SU-DHL-6 (cell line): ENCODE measurements around the gene ALDOA.

Experiments
- H2AFZ ChIP-seq: fragments of 200-600 bp; sonication (generic); 2 replicates; pipeline ENCODE4 v1.6.1; 2014; ENCODE audit warnings: low read depth, mild to moderate bottlenecking, moderate library complexity, mixed read lengths, antibody characterized with exemption, low read length; ENCODE audit not compliant: severe bottlenecking
- H3F3A ChIP-seq: fragments of 200-600 bp; shearing (Covaris generic); 2 replicates; pipeline ENCODE4 v1.6.0; 2016; ENCODE audit warnings: antibody characterized with exemption, mild to moderate bottlenecking; ENCODE audit not compliant: insufficient read depth
- H3K27ac ChIP-seq: fragments of 200-600 bp; sonication (generic); 2 replicates; pipeline ENCODE4 v1.5.1; 2016; ENCODE audit warnings: low read depth, mild to moderate bottlenecking, low read length, moderate library complexity, mixed read lengths
- H3K27me3 ChIP-seq: fragments of 200-600 bp; sonication (generic), shearing (Covaris generic); 2 replicates; pipeline ENCODE4 v1.6.0; 2014; ENCODE audit warnings: mild to moderate bottlenecking, low read length
- H3K36me3 ChIP-seq: fragments of 200-600 bp; sonication (generic); 2 replicates; pipeline ENCODE4 v1.6.1; 2014; ENCODE audit warnings: mild to moderate bottlenecking, low read length, mixed read lengths
- H3K4me2 ChIP-seq: fragments of 300-600, 200-600 bp; shearing (Covaris generic), sonication (generic); 2 replicates; pipeline ENCODE4 v1.6.0; 2014; ENCODE audit warnings: low read length, low read depth, mild to moderate bottlenecking; ENCODE audit not compliant: poor library complexity, severe bottlenecking
- H3K4me3 ChIP-seq: fragments of 200-600 bp; sonication (generic); 2 replicates; pipeline ENCODE4 v1.5.1; 2014; ENCODE audit warnings: antibody characterized with exemption, low read length, mild to moderate bottlenecking, mixed read lengths; ENCODE audit not compliant: insufficient read depth, poor library complexity, severe bottlenecking
- H3K79me2 ChIP-seq: fragments of 200-600 bp; sonication (generic); 2 replicates; pipeline ENCODE4 v1.6.1; 2014; ENCODE audit warnings: mild to moderate bottlenecking, low read length, moderate library complexity; ENCODE audit not compliant: insufficient read depth
- H3K9ac ChIP-seq: fragments of 200-600 bp; sonication (generic); 2 replicates; pipeline ENCODE4 v1.7.0; 2014; ENCODE audit warnings: mild to moderate bottlenecking, low read length
- H3K9me2 ChIP-seq: fragments of 200-600 bp; sonication (generic); replicated peaks from 2 replicates; pipeline ENCODE4 v1.6.1; 2014; ENCODE audit warnings: low read length; ENCODE audit not compliant: insufficient read depth
- H3K9me3 ChIP-seq: fragments of 200-600 bp; sonication (generic); 2 replicates; pipeline ENCODE4 v1.6.1; 2014; ENCODE audit warnings: low read length, mixed read lengths; ENCODE audit not compliant: insufficient read depth
- H4K20me1 ChIP-seq: fragments of 200-600 bp; sonication (generic); 2 replicates; pipeline ENCODE4 v1.6.1; 2014; ENCODE audit warnings: low read depth, mild to moderate bottlenecking, antibody characterized with exemption, low read length, moderate library complexity, mixed read lengths
- CTCF ChIP-seq: fragments of 200-600 bp; sonication (generic); IDR thresholded peaks from one replicate; pipeline ENCODE4 v1.5.1; 2017; ENCODE audit warnings: antibody characterized with exemption, mild to moderate bottlenecking, low read length, moderate library complexity; ENCODE audit not compliant: insufficient read depth, poor library complexity, severe bottlenecking
- EZH2phosphoT487 ChIP-seq: fragments of 200-600 bp; sonication (generic), shearing (Covaris generic); conservative IDR thresholded peaks from 2 replicates; pipeline ENCODE4 v1.6.1; 2018; ENCODE audit warnings: mild to moderate bottlenecking, antibody characterized with exemption, low read length, moderate library complexity, mixed read lengths

Gene ALDOA

GRCh38 chr16:30076276-30076791 lies 10.8 kb downstream of the ALDOA start:
- Histone ChIP-seq H3K36me3 (no peaks in the 10 kb centered on the region), H3K27ac (peak overlapping the region; percentile 85), H2AFZ (peak overlapping the region; percentile 4), H3K9ac (peak overlapping the region; percentile 97), H3K79me2 (peaks cover 47% of the 10 kb centered on the region), H3K4me3 (peak overlapping the region; percentile 84), H3F3A (peaks cover 41% of the 10 kb centered on the region), H3K9me2 (no peaks in the 10 kb centered on the region), H3K9me3 (no peaks in the 10 kb centered on the region), H4K20me1 (no peaks in the 10 kb centered on the region; the same call in 1 of the 2 replicates), H3K4me2 (peak overlapping the region; percentile 94), H3K27me3 (no peaks in the 10 kb centered on the region)
- TF ChIP-seq EZH2phosphoT487 (no peak), CTCF (no peak)

GRCh38 chr16:30077656-30078055 lies 12.1 kb downstream of the ALDOA start:
- peaks cover 47% of the 10 kb centered on the region for H3K79me2 ChIP-seq
- peaks cover 28% of the 10 kb centered on the region for H3F3A ChIP-seq
- no peak overlapping the region for H2AFZ ChIP-seq
- no peak overlapping the region for H3K27ac ChIP-seq
- H3K9ac ChIP-seq, result peak overlapping the region; percentile 97; the same call in 1 of the 2 replicates
- no peaks in the 10 kb centered on the region for H3K36me3 ChIP-seq
- H3K4me3 ChIP-seq, result no peak overlapping the region
- TF ChIP-seq CTCF, result no peak
- no peak for TF ChIP-seq EZH2phosphoT487
- no peaks in the 10 kb centered on the region for H3K9me2 ChIP-seq
- peak overlapping the region; percentile 94 for H3K4me2 ChIP-seq
- H3K27me3 ChIP-seq, result no peaks in the 10 kb centered on the region
- H4K20me1 ChIP-seq, result no peaks in the 10 kb centered on the region; the same call in 1 of the 2 replicates
- no peaks in the 10 kb centered on the region for H3K9me3 ChIP-seq

- Histone ChIP-seq H3K4me2 (no peak overlapping the region), H4K20me1 (no peaks in the 10 kb centered on the region; the same call in 1 of the 2 replicates), H3K4me3 (no peak overlapping the region), H3K27ac (no peak overlapping the region), H3K9me3 (no peaks in the 10 kb centered on the region), H3K9me2 (no peaks in the 10 kb centered on the region), H3K9ac (no peak overlapping the region), H3F3A (peaks cover 18% of the 10 kb centered on the region), H2AFZ (no peak overlapping the region), H3K27me3 (no peaks in the 10 kb centered on the region), H3K36me3 (no peaks in the 10 kb centered on the region), H3K79me2 (peaks cover 47% of the 10 kb centered on the region)
- TF ChIP-seq CTCF (no peak), EZH2phosphoT487 (no peak)
Measured at GRCh38 chr16:30078744-30079143, 13.2 kb downstream of the ALDOA start.
